GM21619 (cell line): ENCODE data around the gene DBT.
"Not testable (repeated sequence)": the region's sequence is repeated elsewhere in the genome, so short reads cannot be mapped to it uniquely, and the experiment has no call there.

Experiments
- ATAC-seq: cut with Tn5 transposase; IDR thresholded peaks from one replicate; pipeline ENCODE4 v1.9.1; 2021; ENCODE audit not compliant: unreplicated experiment

DBT gene

DNA sequence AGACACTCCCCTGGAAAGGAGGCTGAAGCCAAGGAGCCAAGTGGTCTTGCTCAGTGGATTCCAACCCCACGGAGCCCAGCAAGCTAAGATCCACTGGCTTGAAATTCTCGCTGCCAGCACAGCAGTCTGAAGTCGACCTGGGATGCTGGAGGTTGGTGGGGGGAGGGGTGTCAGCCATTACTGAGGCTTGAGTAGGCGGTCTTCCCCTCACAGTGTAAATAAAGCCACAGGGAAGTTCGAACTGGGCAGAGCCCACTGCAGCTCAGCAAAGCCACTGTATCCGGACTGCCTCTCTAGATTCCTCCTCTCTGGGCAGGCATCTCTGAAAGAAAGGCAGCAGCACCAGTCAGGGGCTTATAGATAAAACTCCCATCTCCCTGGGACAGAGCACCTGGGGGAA lies 49.6 kb downstream of the DBT start:
- not testable (repeated sequence) for ATAC-seq

DNA sequence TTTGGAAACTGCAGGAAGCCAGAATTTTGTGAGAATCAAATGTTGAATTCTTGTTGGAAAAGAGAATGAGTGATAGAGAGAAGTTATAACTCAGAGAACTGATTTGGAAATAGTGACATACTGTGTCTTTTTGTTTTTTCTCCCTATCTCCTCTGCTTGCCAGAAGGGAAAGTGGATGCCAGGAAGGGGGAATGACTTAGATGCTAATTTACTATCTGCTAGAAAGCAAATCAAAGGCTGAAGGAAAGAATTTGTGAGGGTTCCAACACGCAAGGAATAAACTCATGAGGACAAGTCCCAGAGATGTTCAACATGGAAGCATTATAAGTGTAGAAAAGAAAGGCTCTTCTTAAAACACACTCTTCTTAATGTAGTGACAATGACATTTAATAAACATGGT lies 51.0 kb downstream of the DBT start:
- no peak for ATAC-seq

DNA sequence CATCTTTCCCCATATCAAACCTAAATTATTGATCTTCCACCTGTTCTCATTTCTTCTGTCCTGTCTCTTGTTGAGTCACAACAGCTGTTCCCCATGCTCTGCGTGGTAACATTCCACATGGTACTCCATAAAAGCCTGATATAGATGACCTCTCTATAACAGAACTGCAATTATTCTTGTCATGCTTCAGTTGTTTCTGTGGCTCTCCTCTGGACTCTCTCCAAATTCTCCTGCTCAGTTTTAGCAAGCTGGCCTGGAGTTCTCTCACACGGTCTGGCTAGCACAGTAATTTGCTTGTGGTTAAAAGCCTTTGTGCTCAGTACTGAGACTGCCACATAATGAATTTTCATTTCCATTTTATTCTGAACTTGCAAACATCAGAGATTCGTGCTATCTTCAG lies 61.0 kb downstream of the DBT start:
- peak; percentile 45 for ATAC-seq

DNA sequence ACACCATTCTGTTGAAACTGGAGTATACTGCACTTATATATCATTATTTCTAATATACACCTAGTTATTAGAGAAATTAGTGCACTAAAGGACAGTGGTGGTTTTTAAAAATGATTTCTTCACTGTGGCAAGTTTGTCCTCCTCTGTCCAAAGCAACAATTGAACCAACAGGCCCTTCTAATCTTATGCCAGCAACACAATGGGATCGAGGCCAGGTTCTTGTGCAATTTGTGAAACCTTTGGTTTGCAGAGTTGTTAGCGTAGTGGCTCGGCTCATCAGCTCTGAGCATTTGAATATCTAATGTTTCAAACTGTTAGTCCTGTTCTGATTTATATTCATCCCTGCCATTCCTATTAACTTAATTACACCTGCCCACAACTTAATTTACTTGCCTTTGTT lies 61.7 kb downstream of the DBT start:
- no peak for ATAC-seq

DNA sequence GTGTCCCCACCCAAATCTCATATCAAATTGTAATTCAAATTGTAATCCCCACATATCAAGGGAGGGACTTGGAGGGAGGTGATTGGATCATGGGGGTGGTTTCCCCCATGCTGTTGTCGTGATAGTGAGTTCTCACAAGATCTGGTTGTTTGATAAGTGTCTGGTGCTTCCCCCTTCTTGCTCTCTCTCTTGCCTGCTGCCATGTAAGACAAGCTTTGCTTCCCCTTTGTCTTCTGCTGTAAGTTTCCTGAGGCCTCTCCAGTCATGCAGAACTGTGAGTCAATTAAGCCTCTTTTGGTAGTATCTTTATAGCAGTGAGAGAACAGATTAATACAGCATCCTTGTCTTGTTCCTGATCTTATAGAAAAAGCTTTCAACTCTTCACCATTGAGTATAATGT lies 65.1 kb downstream of the DBT start:
- ATAC-seq, result peak; percentile 71

DNA sequence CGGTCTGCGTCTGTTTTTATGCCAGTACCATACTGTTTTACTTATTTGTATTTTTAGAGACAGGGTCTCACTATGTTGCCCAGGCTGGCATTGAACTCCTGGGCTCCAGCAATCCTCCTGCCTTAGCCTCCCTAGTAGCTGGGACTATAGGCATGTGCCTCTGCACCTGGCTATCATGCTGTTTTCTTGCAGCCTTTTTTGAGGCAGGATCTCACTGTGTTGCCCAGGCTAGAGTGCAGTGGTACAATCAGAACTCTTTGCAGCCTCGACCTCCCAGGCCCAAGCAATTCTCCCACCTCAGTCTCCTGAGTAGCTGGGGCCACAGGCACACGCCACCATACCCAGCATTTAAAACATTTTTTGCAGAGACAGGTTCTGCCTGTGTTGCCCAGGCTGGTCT lies 66.3 kb downstream of the DBT start:
- no peak for ATAC-seq

DNA sequence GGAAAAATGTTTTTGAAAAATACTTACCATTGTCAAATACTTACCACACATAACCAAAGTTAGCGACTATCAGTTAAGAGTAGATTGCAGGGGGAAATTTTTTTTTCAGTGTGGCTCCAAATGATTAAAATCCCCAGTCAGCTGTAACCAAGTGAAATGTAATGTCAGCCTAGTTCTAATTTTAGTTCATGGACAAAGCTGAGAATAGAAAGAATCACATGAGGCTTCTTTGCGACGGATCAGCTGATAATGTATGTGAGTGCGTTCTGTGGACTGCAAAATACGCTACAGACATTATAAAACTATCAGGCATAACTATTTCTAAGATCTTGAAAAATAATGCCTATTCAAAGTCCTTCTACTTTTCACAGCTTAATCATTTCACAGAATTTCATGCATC lies 71.5 kb downstream of the DBT start, which contains the start of gene LRRC39:
TSS of gene LRRC39 (minus strand) at position 166 of the 400 bp plus-strand sequence. CDS start 9,740 bp downstream, outside the sequence.
- no peak for ATAC-seq

DNA sequence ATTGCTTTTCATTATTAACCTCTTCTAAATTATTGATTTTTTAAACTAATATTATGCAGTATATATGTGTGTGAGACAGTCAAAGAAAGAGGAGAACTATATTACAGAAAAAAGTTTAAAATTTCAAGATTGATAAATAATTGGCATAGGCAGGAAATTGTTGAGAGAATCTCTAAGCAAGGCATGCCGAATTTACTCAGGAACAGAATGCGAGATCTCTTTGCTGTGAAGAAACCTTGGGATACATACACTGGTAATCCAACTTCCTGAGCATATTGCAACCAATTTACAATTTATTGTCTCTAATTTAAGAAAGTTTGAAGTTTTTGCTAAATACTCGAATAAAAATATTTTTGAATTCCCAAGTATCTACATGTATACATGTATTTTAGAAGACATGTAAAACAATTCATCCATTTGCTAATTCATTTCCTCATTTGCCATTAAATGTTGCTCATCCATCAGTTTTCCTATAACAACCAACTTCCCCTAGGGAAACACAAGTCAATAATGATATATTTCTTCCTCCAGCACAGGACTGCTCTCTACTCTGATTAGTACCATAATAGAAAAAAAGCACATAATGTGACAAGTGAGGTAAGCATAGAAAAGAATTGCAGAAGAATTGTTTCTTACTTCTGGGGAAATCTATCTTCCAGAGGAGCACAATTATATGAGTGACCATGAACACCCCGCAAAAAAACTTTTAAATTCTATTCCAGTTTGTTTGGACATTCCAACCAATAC lies 72.2 kb downstream of the DBT start:
- no peak for ATAC-seq

DNA sequence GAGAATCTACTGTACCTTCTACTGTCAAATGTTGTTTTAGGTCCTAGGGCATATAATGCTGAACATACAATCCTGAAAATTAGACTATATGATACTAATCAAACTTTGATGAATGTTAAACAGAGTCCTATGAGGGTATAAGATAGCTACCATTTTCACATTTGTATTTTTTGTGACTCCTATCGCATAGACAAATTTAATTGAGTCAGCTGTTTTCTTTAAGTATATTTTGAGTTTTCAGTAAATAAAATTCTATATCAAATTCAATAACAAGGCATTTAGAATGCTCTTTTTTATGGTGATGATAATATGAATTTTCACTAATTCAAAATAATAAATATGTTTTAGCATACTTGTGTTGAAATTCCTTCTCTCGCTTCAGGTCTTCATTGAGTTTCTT lies 81.6 kb downstream of the DBT start:
- no peak for ATAC-seq

DNA sequence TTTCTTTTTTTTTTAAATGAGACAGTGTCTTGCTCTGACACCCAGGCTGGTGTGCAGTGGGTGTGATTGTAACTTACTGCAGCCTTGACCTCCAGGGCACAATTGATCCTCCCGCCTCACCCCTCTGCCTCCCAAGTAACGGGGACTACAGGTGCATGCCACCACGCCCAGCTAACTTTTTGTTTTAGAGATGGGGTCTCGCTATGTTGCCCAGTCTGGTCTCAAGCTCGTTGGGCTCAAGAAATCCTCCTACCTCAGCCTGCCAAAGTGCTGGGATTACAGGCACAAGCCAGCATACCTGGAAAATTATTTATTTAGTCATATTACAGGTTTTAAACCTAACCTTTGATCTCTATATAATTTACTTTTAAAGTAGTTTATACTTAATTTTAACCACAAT lies 84.9 kb downstream of the DBT start:
- ATAC-seq, result no peak

DNA sequence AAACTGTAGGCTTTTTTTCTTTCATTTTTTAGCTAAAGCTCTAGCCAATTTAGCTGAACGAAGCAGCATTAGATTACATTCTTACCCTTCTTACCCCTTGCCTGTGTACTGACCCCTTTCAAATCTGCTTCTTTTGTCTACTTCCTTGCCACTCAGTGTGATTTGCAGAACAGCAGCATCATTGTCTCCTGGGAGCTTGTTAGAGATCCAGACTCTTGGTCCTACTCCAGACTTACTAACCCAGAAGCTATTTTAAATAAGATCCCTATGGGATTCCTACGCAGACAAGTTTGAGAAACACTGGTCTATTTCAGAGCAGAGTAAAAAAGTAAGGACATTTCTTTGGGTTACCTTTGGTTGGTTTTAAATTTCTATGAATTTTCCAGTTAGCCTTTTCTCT lies 85.4 kb downstream of the DBT start:
- no peak for ATAC-seq

DNA sequence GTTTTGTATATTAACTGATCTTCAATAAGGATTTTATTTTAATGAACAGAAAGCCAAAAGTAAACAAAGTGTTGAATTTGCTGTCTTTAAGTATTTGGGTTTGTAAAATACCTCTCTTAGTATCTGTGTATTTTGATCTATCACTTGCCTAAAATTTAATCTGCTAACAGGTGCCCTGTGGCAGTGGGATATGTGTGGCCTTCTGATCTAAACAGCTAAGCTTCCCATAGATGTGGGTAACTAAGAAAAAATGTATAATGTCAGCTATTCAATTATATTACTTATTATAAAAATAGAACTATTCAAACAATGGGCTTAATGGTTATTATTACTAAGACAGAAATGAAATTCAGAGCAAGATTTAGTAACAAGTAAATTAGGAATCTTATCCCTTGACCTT lies 86.8 kb downstream of the DBT start:
- no peak for ATAC-seq

DNA sequence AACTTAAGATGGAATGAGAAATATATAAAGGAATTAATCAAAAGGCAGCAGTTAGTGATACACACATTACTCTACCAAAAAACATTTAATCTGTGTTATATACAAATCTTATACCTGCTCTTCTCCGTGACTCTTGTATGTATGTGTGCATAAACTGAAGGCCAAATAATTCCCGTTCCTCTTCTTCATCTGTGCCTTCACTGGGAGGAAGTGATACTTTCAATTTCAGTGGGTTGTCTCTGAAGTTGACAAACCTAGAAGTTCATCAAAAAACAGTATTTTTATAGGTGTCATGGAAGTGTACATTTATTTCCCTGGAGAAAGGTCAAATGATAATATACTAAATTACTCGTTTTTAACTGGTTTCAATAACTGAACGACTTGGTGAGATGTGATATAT lies 97.4 kb downstream of the DBT start:
- ATAC-seq, result no peak

DNA sequence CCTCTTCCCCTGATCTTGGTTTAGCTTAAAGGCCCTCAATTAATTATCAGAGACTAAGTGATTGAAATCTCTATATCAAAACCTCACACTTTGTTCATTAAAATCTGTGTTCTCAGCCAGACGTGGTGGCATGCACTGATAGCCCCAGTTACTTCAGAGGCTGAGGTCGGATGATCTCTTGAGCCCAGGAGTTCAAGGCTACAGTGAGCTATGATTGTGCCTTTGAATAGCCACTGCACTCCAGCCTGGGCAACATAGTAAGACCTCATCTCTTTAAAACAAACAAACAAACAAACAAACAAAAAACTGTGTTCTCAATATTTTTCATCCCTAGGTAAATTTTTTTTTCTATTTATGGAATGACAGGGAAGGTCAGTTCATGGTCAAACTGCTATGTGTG lies 98.0 kb downstream of the DBT start:
- no peak for ATAC-seq

DNA sequence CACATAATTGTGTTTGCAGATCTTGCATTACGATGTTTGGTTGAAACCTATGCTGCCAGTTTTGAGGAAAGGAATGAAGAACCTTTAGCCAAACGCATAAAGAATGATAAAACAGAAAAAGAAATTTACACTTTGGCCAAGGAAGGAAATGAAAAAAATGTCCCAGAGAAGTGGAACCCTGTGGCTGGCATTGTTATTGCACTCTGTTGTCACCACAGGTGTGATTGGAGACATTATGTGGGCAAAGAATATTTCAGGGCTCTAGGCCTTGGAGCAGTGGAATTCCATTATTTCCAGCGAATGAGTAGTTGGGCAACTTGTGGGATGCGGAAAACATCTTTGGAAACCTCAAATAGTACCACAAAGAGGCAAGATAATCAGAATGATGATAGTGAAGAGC lies 101.8 kb downstream of the DBT start:
- ATAC-seq, result no peak

DNA sequence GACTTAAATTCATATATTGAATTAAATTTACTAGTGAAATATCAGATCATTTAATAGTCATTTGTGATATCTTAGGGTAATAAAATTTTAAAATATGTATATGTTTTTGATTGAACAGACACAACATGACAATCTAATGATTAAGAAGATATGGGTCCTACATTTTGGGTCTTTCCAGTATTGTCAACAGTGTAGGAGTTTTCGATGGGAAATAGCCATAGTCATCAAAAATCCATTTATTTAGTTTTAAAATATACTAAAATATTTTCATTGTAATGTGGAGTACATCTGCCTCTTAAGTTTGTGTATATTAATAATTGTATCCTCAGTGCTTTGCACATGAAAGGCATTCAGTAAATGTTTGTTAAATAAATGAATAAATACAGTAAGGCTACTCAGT lies 102.7 kb downstream of the DBT start:
- no peak for ATAC-seq

DNA sequence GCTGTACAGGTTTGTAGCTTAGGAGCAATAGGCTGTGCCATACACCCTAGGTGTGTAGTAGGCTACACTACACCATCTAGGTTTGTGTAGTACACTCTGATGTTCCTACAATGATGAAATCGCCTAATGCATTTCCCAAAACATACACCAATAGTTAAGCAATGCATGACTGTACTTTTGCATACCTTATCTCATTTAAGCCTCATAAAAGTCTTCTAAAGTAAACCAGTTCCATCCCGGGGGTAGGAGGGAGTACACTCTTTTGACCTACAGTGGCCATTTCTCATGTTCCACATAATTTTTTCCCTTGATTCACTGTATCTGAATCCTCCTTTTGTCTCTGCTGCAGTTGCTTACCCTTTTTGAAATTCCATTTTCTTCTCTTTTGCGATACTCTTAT lies 104.5 kb downstream of the DBT start:
- no peak for ATAC-seq

DNA sequence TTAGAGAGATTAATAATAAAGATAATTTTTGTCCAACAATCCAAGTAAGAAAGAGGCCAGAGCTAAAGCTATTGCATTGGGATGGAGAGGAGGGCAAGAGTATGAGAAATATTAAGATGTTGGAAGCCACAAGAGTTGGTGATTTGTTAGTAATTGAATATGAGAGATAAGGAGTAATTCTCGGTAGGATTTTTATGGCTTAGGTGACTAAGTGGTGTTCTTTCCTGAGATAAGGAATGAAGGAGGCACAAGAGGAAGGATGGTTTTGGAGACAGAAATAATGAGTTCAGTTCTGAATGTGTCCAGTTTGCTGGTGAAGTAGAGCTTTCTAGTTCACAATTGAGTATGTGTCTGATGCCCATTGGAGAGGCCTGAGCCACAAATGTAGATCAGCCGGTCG lies 107.3 kb downstream of the DBT start:
- ATAC-seq, result no peak

DNA sequence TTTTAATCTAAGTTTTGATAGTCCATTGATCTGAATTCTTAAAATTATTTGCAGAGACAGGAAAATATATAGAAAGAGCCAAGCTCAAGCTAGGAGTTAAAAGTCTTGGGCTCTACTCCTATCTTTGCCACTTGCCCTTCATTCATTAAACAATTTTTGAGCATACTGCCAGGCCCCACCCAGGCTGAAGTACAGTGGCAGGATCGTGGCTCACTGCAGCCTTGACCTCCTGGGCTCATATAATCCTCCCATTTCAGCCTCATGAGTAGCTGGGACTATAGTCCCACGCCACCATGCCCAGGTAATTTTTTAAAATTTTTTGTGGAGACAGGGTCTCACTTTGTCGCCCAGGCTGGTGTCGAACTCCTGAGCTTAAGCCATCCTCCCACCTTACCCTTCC lies 108.4 kb downstream of the DBT start:
- no peak for ATAC-seq

DNA sequence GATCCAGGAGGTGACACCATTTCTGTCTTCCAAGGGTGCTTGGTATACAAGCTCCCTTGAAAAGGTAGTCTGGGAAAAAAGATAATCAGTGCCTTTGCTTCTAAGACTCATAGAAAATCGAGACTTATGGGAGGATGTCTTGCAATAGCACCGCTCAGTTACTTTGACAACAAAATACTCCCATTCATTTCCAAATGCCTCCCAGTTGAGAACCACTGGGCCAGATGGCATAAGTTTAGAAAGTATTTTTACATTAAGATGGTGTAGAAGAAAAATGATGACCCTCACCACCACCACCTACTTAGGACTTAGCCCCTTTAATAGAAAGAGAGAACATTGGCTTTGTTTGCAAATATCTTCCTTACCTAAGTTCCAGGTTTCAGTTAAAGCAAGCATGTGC lies 112.0 kb downstream of the DBT start:
- no peak for ATAC-seq
